SK-N-SH (cell line): ENCODE measurements around the gene CCR3.

Experiments
- SIN3A ChIP-seq: IDR thresholded peaks from 2 replicates; pipeline ENCODE4 v1.6.1; 2012; ENCODE audit warnings: low read depth, mild to moderate bottlenecking, low read length, moderate library complexity, borderline replicate concordance
- TAF1 ChIP-seq: IDR thresholded peaks from 2 replicates; pipeline ENCODE4 v1.6.1; 2012; ENCODE audit warnings: low read depth, mild to moderate bottlenecking, low read length, moderate library complexity, borderline replicate concordance
- TCF12 ChIP-seq: IDR thresholded peaks from 2 replicates; pipeline ENCODE4 v1.4.0; 2012
- YY1 ChIP-seq: IDR thresholded peaks from 2 replicates; pipeline ENCODE4 v1.4.0; 2012; ENCODE audit warnings: low read depth, mild to moderate bottlenecking
- TF ChIP-seq, protein P1 (sequence below): fragments of 200-600 bp; sonication (generic); IDR thresholded peaks from 2 replicates; pipeline ENCODE4 v1.6.1; 2017; ENCODE audit warnings: antibody characterized with exemption, mild to moderate bottlenecking, moderate library complexity
- TF ChIP-seq, protein P2 (sequence below): IDR thresholded peaks from 2 replicates; pipeline ENCODE4 v1.6.1; 2012; ENCODE audit warnings: mild to moderate bottlenecking, low read depth, low read length, moderate library complexity

DNA sequence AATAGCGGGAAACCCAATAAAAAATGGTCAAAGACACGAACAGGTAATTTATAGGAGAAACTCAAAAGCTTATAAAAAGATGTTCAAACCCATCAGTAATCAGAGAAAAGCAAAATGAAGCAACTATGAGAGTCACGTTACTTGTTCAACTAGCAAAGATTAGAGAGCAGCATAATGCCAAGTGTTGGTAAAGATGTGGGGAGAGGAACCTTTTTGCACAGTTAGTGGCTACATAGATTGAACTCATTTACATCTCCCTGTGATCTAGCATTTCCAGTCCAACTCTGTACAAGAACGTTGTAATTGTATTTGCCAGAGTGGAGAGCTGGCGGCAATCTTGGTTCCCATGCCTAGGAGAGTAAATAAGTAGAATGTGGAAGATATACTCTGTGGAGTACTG lies 49.3 kb upstream of the CCR3 start:
- TF ChIP-seq, protein P1, sequence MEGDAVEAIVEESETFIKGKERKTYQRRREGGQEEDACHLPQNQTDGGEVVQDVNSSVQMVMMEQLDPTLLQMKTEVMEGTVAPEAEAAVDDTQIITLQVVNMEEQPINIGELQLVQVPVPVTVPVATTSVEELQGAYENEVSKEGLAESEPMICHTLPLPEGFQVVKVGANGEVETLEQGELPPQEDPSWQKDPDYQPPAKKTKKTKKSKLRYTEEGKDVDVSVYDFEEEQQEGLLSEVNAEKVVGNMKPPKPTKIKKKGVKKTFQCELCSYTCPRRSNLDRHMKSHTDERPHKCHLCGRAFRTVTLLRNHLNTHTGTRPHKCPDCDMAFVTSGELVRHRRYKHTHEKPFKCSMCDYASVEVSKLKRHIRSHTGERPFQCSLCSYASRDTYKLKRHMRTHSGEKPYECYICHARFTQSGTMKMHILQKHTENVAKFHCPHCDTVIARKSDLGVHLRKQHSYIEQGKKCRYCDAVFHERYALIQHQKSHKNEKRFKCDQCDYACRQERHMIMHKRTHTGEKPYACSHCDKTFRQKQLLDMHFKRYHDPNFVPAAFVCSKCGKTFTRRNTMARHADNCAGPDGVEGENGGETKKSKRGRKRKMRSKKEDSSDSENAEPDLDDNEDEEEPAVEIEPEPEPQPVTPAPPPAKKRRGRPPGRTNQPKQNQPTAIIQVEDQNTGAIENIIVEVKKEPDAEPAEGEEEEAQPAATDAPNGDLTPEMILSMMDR, result no peak
- TF ChIP-seq YY1 (no peak), SIN3A (no peak), TCF12 (no peak), TAF1 (no peak)
- TF ChIP-seq, protein P2, sequence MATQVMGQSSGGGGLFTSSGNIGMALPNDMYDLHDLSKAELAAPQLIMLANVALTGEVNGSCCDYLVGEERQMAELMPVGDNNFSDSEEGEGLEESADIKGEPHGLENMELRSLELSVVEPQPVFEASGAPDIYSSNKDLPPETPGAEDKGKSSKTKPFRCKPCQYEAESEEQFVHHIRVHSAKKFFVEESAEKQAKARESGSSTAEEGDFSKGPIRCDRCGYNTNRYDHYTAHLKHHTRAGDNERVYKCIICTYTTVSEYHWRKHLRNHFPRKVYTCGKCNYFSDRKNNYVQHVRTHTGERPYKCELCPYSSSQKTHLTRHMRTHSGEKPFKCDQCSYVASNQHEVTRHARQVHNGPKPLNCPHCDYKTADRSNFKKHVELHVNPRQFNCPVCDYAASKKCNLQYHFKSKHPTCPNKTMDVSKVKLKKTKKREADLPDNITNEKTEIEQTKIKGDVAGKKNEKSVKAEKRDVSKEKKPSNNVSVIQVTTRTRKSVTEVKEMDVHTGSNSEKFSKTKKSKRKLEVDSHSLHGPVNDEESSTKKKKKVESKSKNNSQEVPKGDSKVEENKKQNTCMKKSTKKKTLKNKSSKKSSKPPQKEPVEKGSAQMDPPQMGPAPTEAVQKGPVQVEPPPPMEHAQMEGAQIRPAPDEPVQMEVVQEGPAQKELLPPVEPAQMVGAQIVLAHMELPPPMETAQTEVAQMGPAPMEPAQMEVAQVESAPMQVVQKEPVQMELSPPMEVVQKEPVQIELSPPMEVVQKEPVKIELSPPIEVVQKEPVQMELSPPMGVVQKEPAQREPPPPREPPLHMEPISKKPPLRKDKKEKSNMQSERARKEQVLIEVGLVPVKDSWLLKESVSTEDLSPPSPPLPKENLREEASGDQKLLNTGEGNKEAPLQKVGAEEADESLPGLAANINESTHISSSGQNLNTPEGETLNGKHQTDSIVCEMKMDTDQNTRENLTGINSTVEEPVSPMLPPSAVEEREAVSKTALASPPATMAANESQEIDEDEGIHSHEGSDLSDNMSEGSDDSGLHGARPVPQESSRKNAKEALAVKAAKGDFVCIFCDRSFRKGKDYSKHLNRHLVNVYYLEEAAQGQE, result no peak
